ENCODE measurements around the gene LINGO4.
"Not testable (repeated sequence)": the region's sequence is repeated elsewhere in the genome, so short reads cannot be mapped to it uniquely, and the experiment has no call there.

Gene LINGO4

DNA sequence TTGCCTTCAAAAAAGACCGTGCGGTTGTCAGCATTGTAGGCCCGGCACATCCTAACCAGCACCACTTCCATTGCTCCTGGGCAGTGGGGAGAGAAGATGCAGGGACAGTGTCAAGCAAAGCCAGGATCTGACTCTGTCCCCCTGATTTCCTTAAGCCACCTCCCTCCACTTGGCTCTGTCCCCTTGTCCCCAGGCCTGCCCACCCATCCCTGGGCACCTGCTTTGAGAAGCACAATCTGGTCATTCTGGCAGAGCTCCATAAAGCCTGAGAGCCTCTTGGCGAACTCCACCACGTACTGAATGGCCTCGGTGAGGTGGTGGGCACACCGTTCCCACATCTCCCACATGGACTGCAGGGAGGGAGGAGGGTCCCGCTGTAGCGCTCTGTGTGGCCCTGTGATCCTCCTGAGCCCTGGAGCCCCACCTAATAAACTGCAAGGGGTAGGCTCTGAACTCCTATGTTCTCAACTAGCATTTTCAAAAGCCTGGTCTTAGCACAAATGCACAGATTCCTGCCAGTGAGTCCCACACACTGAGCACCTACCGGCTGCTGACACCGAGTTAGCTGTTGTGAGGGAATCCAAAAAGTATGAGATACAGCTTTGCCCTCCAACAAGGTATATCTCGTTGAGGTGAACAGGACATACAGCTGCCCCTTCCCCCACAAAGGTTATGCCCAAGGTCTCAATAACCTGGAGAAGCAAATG, 8.2 kb upstream of the LINGO4 start:
- DNase-seq, result no peak

DNA sequence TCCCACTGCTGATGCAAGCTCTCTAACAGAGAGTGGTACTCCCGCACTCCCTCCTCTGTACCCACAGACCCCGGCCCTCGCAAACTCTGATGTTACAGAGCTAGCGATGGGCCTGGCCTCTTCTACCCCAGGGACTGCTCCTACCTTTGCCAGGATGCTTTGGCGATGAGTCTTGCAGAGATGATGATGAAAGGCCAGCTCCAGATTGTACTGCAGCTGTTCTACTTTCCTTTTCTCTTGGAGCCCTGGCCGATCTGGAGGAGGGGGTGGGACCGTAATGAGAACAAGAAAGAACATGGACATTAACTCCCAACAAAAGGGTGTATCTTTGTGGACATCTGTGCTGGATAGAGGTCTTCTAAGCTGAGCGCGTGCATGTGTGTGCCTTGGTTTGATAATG, 6.0 kb upstream of the LINGO4 start:
- no peak for DNase-seq

DNA sequence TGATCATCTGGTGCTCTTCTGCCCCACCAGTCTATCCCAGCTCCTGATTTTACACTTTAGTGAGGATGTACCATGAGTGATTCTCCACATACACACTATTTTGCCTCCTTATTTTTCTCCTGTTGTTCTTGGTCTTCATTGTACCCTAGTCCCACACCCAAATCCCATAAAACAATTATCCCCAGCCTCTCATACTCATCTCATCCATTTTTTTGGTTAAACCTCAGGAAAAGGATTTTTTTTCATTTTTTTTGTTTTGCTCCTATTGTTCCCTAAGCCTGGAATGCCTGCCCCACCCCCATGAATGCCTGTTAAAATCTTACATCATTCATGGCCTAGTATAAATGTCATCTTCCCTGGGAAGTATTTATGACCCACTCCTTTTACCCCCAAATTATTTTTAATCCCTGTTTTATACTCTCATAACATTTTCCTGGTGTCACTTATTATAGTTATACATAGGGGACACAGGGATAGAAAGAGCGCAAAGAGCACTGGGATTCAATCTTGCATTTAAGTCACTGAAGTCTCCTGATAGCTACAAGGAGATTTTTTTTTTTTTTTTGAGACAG, 4.9 kb upstream of the LINGO4 start:
- DNase-seq, result no peak

DNA sequence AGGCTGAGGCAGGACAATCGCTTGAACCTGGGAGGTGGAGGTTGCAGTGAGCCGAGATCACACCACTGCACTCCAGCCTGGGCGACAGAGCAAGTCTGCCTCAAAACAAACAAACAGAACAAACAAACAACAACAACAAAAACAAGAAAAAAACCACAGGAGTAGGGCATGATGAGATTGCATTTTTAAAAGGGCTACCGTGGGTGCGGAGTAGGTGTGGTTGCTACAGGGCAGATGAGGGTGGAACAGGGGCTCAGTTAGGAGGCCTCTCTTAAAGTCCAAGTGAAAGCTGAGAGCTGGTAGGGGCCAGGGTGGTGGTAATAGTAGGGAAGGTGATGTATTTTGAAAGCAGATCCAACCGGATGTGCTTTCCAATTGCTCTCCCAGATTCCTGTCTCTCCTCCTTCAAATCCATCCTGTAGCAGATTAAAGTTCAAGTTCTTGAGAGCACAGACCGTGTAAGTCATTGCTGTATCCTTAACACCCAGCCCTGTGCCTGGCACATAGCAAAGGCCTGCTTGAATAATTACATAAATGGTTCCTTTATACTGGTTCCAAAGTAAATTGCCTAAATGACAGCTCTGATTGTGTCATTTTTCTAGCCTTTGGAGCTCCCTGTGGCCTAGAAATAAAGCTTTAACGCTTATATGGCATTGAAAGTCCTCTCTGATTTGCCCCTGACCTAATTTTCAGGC, 4.2 kb upstream of the LINGO4 start:
- no peak for DNase-seq

DNA sequence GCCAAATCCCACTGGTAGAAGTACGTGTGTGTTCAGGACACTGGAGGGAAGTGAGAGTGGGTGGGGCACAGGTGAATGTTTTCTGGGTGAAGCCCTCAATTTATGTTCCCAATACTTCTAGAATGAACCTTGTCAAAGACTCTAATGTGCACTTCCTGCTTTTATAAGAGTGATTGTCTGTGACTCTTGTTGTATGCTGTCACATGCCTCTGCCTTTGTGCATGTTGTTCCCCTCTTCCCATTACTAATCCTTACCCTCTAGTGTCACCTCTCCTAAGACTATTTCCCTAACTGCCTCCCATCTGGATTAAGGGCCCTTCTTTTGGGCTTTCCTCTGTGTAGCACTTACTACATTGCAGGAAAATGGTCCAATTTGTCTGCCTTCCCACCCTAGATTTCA, 2.5 kb upstream of the LINGO4 start:
- DNase-seq, result no peak

DNA sequence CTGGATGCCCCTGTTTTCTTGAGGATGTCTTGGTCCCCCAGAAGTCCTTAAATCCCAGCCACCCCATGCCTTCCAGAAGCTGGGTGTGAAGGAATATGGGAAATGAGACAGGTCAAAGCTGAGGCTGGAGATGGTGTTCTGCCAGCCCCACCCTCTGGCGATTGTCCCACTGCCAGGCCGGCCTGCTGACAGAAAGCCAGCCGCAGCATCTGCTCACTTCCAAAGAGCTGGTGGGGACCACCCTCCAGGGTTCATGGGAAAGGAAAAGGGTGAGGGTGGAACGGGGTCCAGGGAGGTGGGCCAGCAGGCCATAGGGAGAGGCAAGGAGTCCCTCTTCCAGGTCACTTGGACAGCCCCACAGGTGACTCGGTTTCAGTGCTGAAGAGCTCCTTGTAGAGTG, 1.9 kb upstream of the LINGO4 start:
- no peak for DNase-seq

DNA sequence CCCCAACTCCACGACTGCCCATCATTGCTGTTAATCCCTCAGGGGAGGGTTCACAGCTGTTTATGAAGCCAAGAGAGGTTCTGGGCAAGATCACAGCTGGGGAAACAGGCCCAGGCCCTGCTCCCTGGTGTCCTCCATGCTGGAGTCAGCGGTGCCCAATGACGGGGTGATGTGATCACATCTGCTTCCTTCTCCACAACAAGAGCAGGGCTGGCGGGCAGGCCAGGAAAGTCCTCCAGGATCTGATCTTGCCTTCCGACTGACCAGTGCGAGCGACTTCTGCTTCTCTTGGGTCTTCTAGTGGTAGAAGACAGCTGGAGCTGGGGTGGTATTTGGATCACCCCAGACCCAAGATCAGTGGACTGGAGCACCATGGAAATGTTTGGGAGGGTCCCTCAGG, 951 bp upstream of the LINGO4 start:
- no peak for DNase-seq

DNA sequence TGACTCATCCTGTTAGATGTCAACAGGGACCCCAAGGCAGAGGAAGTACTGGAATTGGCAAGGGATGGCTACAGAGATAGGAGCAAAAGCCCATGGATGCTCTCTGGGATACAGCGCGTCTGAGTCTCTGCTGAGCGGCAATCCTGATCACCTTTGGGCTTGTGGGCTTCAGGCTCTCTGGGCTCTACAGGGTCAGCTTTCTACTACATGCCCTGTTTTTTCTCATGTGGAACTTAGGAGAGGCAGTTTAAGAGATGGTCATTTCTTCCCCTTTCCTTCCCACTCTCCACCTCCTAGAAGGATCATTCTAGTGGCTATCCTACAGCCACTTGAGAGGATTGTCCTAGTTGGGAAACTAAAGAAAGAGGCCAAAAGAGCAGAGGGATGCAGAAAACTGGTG, 1.3 kb downstream of the LINGO4 start:
- no peak for DNase-seq

DNA sequence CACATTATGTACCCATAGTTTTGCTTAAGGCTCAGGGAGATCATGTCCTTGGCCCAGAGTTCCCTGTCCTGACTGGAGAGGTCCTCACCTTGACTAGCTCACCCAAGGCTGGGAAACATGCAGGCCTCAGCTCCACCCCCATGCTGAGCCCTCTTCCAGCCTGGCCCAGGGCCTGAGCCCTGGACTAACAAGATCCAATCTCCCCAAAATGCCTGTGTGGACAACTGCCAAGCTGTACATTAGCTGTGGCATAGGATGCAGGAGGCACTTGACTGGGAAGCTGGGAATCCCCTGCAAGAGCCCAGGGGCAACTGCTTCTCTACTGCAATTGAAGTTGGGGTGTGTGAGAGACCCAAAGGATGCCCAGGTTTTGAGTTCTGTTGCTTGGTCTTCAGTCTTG, 2.1 kb downstream of the LINGO4 start:
- DNase-seq, result no peak

DNA sequence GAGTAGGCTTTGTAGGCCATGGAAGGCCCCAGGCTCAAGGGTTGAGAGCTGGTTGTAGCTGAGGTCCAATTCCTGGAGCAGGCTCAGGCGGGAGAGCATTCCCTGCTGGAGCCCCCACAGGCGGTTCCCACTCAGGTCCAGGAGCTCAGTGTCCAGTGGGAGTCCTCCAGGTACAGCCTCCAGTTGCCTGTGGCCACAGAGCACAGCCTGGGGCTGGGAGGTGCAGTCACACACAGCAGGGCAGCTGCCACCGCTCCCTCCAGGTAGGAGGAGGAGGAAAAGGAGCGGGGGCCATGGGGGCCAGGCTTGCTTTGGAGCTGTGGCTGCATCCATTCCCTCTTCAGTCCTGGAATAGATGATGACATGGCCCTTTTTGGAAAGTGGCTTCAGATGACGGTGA, 2.8 kb downstream of the LINGO4 start:
- no peak for DNase-seq

DNA sequence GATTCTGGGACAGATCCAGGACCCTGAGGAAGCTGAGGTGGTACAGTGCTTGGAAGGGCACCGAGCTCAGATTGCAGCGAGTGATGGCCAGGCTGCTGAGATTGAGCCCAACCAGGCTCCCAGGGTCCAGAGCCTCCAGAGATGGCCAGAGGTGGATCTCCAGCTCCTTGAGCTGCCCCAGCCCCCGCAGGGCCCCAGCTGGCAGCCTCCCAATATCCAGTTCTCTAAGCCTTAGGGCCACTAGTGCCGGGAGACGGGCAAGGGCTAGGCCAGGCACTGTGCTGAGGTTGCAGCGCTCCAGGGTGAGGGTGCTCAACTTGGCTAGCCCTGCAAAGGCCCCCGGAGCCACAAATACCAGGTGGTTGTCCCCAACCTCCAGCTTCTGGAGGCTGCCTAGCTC, 3.4 kb downstream of the LINGO4 start:
- no peak for DNase-seq

DNA sequence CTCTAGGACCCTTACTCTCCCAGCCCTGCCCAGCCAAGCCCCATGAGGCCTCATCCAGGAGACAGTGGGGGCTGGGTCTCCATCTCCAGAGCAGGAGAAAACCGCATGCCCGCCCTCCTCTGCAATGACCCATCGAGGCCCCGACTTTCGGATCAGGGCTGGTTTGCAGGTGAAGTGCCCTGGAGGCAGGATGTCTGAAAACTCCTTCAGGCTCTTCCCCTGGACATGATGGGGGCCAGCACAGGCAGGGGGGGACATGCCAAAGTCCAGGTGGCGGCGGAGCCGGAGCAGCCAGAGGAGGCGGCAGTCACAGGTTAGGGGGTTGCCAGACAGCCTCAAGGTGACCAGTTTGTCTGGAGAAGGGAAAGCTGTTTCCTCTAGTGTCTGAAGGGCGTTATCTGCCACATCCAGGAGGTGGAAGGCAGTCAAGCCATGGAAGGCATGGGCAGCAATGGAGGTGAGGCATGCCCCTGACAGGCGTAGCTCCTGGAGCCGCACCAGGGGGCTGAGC, 3.9 kb downstream of the LINGO4 start:
- no peak for DNase-seq

DNA sequence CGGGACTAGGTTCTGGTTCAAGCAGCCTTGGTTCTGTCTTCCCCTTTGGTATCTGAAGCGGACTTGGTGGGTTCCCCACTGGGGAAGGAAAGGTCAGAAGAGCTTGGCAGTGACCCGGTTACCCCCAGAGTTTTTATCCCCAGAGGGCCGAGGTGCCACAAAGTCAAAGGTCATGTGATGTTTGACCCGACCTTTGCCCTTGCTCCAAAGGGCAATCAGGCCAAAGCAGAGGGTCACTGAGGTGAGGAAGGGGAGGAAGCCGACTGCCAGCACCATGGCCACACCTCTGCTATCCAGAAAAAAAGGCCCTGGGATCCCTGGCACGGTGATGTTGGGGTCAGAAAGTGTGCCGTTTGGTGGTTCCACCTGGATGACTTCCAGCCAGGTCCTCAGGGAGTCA, 4.4 kb downstream of the LINGO4 start:
- DNase-seq, result no peak

DNA sequence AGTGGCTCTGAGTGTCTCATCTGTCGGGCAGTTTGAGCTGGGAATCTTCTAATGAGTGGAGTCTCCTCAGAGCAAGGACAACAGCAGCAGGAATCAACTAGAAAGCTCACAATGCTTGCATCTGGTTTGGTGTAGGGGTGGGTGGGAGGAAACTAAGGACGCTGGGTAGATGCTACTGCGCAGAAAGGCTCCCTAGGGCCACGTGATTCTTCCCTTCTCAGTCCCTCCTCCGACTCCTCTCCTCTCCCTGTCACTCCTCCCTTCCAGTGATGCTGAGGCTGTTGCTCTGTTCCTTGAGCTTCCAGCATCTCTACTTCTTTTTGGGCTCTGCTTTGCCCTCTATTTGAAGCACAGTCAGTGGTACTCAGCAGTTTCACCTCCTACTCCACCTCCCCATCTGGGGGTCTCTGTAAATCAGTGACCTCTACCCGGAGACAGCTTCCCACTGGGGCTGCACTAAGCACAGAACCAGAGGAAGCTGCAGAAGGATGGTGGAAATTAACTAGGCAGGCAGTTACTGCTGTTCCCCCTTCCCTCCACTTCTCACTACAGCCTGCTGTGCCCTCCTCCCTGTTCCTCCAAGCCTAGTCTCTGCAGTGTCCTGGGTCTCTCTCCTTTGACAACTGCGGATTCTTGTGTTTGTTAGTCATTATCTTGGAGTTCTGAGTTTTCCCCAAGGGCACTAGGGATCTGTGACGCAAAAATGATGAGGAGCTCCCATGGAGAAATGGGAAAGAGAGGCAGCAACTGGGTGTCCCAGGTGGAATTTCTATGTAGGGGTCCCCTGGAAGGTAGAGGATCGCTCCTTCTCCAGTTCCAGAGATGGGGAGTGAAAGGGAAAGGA, 5.8 kb downstream of the LINGO4 start:
- DNase-seq, result no peak

DNA sequence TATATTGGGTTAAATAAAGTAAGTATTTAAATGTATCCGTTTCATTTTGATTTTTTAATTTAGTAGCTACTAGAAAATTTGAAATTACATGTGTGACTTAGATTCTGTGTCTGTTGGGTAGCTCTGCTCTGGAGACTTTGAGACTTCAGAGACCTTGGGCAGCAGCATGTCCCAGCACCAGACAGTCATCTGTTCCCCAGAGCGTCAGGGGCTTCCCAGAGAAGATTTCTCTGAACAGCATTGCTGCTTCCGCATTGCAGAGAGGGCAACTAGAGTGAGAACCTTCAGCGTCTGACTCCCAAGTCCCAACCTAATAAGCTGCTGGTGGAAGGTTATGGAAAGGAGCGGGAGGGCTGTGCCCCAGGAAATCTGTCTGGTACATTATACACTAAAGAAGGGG, 6.6 kb downstream of the LINGO4 start:
- no peak for DNase-seq

DNA sequence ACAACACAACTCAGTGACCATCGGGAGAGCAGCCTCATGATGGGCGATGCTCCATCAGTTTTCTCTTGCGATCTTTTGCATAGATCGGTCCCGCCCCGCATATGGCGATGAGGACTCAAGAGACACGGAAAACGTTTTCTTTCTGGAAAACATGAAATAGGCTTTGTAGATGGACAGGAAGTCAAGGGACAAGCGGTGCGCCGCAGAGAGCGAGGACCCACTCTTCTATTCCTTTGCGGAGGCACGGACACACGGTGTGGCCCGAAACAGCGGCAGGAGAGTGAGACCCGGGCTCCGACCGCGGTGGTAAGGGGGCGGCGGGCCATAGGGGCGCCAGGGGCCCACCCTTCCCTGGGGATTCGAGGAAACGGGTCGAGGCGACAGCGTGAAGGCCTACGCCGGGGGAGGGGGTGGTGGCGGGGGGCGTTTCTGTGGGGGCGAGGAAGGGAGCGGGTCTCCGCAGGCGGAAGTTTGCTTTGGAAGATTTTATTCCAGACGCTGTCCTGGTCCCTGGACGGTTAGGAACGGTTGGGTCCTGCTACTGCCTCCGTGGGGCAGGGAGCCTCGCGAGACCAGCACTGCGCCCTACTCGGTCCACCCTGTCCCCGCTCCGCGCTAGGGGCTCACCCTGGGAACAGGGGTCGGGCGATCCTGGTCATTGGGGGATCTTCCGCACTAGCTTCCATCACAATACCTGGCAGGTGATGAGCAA, 14.1 kb downstream of the LINGO4 start:
- DNase-seq, result no peak

DNA sequence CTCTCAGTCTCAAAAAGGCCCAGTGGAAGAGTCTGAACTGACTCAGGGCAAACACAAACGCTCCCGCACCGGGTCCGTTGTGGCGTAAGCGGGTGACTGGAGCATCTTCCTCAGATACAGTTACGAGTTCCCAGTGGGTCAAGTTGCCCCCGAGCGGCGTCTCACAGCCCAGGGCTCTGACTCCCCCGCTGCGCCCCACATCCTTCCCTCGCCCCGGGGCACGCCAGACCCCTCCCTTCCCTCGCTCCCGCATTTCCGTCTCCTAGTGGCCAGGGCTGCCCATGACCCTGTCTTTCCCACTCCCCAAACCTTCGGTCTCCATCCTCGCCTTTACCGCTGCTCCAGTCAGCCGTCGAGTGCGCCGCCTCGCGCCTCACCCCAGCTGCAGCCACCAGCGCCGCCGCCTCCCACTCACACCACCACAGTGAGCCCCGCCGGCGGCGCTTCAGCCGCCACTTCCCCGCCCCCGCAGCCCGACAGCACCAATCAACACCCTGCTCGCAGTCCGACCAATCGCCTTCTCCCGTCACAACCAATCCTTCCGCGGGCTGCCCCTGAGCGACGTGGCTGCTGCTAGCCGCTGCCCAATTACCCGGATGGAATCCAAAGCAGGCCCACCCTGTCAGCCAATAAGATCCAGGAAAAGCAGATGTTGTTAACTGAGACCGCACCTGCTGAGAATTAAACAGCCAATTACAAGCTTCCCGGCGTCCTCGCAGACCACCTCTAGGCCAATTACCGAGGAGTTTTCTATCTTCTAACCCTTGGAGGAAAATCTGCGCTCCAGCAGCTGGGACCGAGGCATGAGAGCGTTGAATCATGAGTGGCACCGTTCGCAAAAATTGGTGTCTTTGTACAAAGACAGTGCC, 14.9 kb downstream of the LINGO4 start, which contains the start of gene TDRKH:
Gene TDRKH, minus strand, starts transcription at position 430 of the 869 bp plus-strand sequence. CDS start 7,478 bp downstream, outside the sequence.
- peak; percentile 97 for DNase-seq

DNA sequence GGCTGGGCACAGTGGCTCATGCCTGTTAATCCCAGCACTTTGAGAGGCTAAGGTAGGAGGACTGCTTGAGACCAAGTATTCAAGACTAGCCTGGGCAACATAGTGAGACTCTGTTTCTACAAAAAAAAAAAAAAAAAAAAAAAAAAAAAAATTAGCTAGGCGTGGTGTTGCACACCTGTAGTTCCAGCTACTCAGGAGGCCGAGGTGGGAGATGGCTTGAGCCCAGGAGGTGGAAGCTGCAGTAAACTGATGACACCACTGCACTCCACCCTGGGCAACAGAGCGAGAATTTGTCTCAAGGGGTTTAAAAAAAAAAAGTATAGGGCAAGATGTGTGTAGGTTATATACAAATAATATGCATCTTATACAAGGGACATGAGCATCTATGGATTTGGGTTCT, 17.5 kb downstream of the LINGO4 start:
- DNase-seq, result no peak

DNA sequence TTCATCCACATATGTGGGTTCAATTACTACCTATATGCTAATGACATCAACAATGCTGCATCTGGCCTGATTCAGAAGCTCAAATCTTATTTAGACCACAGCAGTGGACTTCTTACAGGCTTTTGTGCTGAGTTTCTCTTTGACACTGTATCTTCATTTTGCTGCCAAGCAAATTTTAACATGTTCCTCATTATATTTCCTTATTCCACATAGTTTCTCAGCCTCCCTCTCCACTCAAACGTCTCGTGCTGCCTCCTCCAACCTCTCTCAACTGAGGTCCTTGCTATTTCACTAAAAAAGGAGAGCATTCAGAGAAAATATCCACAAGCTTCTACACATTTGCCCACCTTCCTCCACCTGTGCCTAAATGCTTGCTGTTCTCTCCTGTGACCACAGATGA, 21.4 kb downstream of the LINGO4 start:
- no peak for DNase-seq

DNA sequence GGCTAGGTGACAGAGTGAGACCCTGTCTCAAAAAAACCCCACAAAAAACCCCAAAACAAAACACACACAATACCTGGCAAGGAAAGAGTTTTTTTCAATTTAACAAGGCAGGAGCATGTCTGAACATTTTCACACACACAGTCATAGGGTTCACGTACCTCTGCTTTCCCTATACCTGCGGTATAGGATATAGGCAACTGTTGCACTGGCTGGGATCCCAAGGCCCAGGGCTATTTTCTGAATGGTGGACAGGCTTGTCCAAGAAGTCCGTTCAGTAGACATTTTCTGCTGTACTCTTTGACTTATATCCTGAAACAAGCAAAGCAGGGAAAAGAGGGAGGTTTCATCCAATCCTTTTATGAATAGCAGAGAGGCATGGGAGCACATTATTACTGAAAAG, 22.5 kb downstream of the LINGO4 start:
- no peak for DNase-seq

DNA sequence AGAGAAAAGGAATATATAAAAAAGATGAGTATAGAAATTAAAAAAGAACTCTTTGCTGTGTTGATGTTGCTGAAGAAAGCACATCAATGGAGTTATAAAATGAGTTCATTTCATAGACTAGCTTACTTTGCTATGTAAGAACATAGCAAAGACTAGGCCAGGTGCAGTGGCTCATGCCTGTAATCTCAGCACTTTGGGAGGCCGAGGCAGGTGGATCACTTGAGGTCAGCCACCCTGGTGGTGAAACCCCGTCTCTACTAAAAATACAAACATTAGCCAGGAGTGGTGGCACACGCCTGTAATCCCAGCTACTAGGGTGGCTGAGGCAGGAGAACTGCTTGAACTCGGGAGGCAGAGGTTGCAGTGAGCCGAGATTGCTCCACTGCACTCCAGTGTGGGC, 23.2 kb downstream of the LINGO4 start:
- not testable (repeated sequence) for DNase-seq

DNA sequence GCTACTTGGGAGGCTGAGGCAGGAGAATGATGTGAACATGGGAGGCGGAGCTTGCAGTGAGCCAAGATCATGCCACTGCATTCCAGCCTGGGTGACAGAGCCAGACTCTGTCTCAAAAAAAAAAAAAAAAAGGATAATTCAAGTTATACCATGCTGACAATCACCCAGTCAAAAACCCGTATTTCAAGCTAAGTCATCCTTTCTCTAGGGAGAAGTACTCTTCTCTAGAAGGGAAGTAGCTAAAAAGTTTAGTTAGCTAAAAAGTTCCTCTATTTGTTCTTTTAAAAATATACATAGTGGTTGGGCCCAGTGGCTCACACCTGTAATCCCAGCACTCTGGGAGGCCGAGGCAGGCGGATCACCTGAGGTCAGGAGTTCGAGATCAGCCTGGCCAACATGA, 24.5 kb downstream of the LINGO4 start:
- not testable (repeated sequence) for DNase-seq

Data from activated T-cell treated with anti-CD3 and anti-CD28 coated beads for 4 hours (primary cell).